22Rv1 (cell line): ENCODE measurements around the gene DIP2B.

Experiments used
- H3K27ac ChIP-seq: fragments of 450-650 bp; 2 replicates; pipeline ENCODE4 v1.5.1; 2017
- ZFX ChIP-seq: fragments of 450-650 bp; IDR thresholded peaks from 2 replicates; pipeline ENCODE4 v1.6.1; 2017; ENCODE audit warnings: antibody characterized with exemption, borderline replicate concordance
- TF ChIP-seq, protein P1 (sequence below): fragments of 450-650 bp; IDR thresholded peaks from 2 replicates; pipeline ENCODE4 v1.5.1; 2017; ENCODE audit warnings: mild to moderate bottlenecking

The DIP2B gene

DNA sequence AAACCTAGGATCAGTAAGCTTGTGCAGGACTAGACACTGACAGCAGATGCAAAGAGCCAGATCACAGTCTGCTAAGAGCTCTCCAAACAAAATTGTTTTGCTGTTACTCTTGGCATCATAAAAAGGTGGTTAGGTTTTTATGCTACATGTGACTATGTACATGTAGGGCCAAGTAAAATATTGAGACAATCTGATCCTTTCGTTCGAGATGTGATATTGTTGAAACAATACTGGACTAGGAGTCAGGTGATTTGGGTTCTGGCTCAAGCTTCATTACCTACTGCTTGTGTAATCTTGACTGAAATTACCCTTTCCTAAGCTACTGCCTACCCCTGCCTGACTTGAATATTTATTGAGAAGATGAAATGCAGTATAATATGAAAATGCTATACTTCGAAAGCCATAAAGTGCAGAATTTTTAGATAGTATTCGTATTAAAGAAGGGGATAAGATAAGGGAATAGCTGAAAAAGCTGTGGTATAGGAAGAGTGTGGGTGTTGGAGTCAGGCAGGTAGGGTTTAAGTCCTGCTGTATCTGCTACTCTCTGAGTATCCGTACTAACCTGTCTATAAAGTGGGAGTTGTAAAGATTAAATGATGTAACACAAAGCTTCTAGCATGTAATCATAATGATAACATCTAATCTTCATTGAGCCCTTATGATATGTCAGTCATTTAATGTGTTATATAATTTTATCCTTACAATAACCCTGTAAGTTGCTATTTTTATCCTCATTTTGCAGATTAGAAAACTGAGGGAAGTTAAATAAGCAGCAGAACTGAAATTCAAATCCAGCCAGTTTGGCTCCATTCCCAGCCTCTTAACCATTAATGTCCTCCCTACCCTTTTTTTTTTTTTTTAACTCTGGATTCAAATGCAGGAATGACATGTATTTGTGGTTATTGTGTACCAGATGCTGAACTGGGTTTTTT is 220.5 kb downstream of the DIP2B start:
- TF ChIP-seq, protein P1, sequence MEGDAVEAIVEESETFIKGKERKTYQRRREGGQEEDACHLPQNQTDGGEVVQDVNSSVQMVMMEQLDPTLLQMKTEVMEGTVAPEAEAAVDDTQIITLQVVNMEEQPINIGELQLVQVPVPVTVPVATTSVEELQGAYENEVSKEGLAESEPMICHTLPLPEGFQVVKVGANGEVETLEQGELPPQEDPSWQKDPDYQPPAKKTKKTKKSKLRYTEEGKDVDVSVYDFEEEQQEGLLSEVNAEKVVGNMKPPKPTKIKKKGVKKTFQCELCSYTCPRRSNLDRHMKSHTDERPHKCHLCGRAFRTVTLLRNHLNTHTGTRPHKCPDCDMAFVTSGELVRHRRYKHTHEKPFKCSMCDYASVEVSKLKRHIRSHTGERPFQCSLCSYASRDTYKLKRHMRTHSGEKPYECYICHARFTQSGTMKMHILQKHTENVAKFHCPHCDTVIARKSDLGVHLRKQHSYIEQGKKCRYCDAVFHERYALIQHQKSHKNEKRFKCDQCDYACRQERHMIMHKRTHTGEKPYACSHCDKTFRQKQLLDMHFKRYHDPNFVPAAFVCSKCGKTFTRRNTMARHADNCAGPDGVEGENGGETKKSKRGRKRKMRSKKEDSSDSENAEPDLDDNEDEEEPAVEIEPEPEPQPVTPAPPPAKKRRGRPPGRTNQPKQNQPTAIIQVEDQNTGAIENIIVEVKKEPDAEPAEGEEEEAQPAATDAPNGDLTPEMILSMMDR: no peak
- no peak for TF ChIP-seq ZFX
- H3K27ac ChIP-seq: peak overlapping the region; percentile 40

DNA sequence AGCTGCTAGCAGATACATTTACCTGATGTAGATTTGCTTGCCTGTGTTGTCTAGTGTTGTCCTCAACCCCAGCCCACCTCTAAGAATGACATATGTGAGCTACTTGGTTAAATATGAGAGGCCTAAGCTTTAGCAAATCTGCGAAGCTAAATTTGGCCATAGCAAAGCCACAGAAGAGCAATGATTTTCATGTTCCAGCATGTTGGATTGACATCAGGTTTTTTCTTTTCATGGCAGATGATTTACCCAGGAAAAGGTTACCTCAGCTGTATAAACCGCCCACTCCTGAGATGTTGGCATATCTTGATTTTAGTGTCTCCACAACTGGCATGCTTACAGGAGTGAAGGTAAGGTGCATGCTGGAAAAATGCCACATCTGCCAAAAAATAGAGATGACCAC is 222.7 kb downstream of the DIP2B start:
- H3K27ac ChIP-seq: no peak overlapping the region
- no peak for TF ChIP-seq ZFX
- TF ChIP-seq, protein P1: no peak

DNA sequence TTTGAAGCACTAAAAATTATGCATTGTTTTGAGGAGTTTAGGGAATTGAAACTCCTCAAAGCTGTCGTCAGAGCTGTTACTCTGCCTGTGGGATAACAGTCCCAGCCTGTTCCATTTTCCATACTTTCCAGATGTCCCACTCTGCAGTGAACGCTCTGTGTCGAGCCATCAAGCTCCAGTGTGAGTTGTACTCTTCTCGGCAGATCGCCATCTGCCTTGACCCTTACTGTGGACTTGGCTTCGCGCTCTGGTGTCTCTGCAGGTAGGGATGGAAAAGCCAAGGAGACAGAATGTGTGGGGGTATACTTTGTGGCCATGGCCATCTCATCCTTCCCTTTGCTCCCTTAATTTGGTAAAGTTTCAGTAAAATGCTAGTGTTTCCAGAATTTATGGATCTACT is 223.6 kb downstream of the DIP2B start:
- no peak overlapping the region for H3K27ac ChIP-seq
- no peak for TF ChIP-seq ZFX
- TF ChIP-seq, protein P1: no peak

DNA sequence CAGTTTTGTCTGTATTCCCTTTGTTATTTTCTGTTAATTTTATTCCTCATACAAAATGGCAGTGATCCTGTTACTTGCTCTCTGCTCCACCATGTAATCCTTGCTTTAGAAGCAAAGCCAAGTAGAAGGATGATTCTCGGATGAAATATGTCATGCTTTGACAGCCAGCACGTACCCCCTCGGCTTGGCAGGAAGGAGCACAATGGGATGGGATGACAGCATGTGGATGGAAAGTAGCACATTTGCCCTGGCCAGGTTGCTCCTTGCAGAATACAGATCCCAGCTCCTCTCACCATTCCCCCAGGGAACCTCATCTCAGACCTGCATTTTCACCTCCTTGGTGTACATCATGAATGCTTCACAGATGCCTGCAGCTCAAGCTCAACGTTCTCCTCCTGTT is 224.1 kb downstream of the DIP2B start:
- no peak overlapping the region for H3K27ac ChIP-seq
- no peak for TF ChIP-seq ZFX
- TF ChIP-seq, protein P1: no peak

DNA sequence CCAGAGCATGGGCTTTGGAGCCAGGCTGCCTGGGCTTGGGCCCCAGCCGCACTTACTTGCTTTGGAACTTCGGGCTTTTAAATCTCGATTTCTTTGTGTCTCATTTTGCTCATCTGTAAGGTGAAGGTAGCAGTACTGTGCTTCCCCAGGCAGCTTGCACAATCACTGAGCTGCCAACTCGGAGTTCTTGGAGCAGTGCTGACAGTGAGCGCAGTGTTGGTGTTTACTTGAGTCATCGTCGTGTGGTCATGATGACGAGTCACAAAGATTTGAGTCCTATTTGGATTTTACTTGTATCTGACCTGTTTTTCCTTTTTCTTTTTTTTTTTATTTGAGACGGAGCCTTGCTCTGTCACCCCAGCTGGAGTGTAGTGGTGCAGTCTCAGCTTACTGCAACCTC is 227.8 kb downstream of the DIP2B start:
- TF ChIP-seq, protein P1: no peak
- no peak for TF ChIP-seq ZFX
- no peak overlapping the region for H3K27ac ChIP-seq

DNA sequence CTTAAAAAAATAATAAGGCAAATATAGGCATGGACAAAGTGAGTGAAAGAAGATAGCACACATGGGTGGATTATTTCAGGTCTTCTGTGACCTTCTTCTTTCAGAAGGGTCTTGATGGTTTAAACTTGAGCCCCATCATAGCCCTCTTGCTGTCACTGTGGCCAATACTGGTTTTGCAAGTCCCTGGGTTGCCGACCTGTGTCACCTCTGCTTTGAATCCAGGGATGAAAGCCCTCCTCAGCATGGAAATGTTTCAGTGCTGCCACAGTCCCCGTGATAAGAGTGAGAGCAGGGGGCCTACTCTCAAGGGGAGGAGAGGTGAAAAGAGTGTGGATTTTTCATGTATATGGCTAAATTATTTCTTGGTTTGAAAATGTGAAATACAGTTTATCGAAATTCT is 228.9 kb downstream of the DIP2B start:
- no peak overlapping the region for H3K27ac ChIP-seq
- TF ChIP-seq, protein P1: no peak
- no peak for TF ChIP-seq ZFX
